Nephron (organoid): Measurements from ENCODE around the gene GABRB1.

ENCODE experiments used
- H3K27ac Mint-ChIP-seq, 3 experiments: 2 replicates each; pipeline ENCODE4 v1.8.0; 2020; ENCODE audit warnings: mixed read lengths in 3 of 3, mild to moderate bottlenecking in 2 of 3, moderate library complexity in 1 of 3
- H3K27me3 Mint-ChIP-seq: 2 replicates; pipeline ENCODE4 v1.8.0; 2021; ENCODE audit warnings: low read depth, mild to moderate bottlenecking, moderate library complexity, mixed read lengths
- H3K36me3 Mint-ChIP-seq: 2 replicates; pipeline ENCODE4 v1.8.0; 2020; ENCODE audit warnings: low read depth, mixed read lengths
- H3K4me1 Mint-ChIP-seq: 2 replicates; pipeline ENCODE4 v1.8.0; 2020; ENCODE audit warnings: mixed read lengths
- H3K4me3 Mint-ChIP-seq, 3 experiments: 2 replicates each; pipeline ENCODE4 v1.8.0; 2020; ENCODE audit warnings: mild to moderate bottlenecking in 3 of 3, mixed read lengths in 3 of 3, moderate library complexity in 2 of 3
- H3K9me3 Mint-ChIP-seq: 2 replicates; pipeline ENCODE4 v1.8.0; 2020; ENCODE audit warnings: mixed read lengths
- TF ChIP-seq, protein P1 (sequence below), 3 experiments: fragments of 200-600 bp; sonication (generic); IDR thresholded peaks; one replicate each; pipeline ENCODE4 v1.5.0; 2021; ENCODE audit warnings: antibody characterized with exemption in 3 of 3; ENCODE audit not compliant: unreplicated experiment in 3 of 3

The GABRB1 gene

DNA sequence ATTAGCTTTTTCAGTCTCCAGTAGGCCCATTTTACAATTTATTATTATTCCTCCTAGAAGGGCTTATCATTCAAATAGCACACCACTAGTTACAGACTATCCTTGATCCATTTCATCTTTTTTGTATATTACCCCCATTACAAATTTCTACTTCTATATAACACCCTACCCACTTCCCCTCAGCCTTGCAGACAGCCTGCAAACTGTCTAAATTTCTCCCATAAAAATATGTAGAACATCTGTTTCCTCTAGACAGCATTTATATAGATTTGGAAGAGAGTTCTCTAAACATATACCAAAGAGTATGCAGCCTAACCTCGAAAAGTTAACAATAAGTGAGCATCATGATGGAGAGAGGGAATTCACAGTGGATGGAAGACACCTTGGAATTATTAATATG, 401.4 kb downstream of the GABRB1 start:
- no peaks in the 10 kb centered on the region for H3K4me1 Mint-ChIP-seq
- TF ChIP-seq, protein P1, sequence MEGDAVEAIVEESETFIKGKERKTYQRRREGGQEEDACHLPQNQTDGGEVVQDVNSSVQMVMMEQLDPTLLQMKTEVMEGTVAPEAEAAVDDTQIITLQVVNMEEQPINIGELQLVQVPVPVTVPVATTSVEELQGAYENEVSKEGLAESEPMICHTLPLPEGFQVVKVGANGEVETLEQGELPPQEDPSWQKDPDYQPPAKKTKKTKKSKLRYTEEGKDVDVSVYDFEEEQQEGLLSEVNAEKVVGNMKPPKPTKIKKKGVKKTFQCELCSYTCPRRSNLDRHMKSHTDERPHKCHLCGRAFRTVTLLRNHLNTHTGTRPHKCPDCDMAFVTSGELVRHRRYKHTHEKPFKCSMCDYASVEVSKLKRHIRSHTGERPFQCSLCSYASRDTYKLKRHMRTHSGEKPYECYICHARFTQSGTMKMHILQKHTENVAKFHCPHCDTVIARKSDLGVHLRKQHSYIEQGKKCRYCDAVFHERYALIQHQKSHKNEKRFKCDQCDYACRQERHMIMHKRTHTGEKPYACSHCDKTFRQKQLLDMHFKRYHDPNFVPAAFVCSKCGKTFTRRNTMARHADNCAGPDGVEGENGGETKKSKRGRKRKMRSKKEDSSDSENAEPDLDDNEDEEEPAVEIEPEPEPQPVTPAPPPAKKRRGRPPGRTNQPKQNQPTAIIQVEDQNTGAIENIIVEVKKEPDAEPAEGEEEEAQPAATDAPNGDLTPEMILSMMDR (IDR thresholded peaks at IDR 0.05; ENCODE audit: unreplicated experiment in 3 of 3) = no peak
- H3K9me3 Mint-ChIP-seq = no peaks in the 10 kb centered on the region
- H3K27ac Mint-ChIP-seq = no peak overlapping the region
- H3K4me3 Mint-ChIP-seq = no peak overlapping the region
- no peaks in the 10 kb centered on the region for H3K36me3 Mint-ChIP-seq
- H3K27me3 Mint-ChIP-seq = no peaks in the 10 kb centered on the region

DNA sequence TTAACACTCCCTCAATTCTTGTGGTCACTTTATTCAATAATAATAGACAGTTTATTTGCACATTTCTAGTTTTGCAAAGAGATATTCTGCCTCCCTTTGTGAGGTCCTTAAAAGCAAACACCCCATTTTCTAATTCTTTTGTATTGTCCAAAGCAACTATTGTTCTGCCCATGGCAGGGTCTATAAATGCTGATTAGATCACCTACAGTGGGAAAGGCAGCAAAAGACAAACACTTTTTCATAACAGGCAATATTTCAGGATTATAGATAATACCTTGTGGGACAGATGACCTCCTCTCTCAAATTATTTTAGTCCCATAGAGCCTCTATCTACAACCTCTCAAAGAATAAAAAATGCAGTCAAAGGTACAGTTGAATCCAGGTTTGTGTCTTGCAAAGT, 403.6 kb downstream of the GABRB1 start:
- H3K27ac Mint-ChIP-seq = no peak overlapping the region
- no peaks in the 10 kb centered on the region for H3K4me1 Mint-ChIP-seq
- no peak overlapping the region for H3K4me3 Mint-ChIP-seq
- no peaks in the 10 kb centered on the region for H3K27me3 Mint-ChIP-seq
- no peaks in the 10 kb centered on the region for H3K36me3 Mint-ChIP-seq
- no peaks in the 10 kb centered on the region for H3K9me3 Mint-ChIP-seq
- TF ChIP-seq, protein P1 (IDR thresholded peaks at IDR 0.05; ENCODE audit: unreplicated experiment in 3 of 3) = no peak

DNA sequence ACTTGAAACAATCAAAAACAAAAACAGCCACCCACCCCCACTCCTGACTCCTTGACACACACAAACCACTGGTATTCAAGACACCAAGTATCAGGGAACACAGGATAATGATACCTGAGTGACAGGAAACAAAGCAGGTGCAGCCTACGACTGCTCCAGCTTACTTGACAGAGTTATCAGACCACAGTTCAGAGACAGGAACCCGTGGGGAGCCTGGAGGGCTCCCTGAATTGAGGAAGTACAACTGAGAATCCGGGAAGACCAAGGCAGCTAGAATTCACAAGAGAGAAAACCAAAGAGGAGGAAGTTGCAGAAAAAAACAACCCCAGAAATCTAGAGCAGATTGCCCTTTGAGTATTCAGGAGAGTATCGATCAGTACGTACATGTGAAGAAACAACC, 411.6 kb downstream of the GABRB1 start:
- TF ChIP-seq, protein P1 (IDR thresholded peaks at IDR 0.05; ENCODE audit: unreplicated experiment in 3 of 3) = no peak

DNA sequence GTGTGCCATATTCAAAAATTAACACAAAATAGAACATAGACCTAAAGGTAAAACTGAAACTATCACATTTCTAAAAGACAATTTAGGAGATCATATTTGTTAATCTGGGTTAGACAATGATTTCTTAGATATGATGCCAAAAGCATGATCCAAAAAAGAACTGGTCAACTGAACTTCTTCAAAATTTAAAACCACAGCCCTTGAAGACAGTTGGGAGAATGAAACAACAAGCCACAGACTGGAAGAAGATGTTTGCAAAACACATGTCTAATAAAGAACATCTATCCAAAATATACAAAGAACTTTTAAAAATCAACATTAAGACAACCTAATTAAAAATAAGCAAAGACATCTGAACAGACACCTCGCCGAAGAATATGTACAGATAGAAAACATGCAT, 412.7 kb downstream of the GABRB1 start:
- H3K27ac Mint-ChIP-seq = no peak overlapping the region
- H3K36me3 Mint-ChIP-seq = peaks cover 10% of the 10 kb centered on the region
- TF ChIP-seq, protein P1 (IDR thresholded peaks at IDR 0.05; ENCODE audit: unreplicated experiment in 3 of 3) = no peak
- no peak overlapping the region for H3K4me3 Mint-ChIP-seq
- no peaks in the 10 kb centered on the region for H3K27me3 Mint-ChIP-seq
- H3K9me3 Mint-ChIP-seq = no peaks in the 10 kb centered on the region
- H3K4me1 Mint-ChIP-seq = no peaks in the 10 kb centered on the region

More for the DNA sequence above, 411.6 kb downstream of the GABRB1 start:
- no peaks in the 10 kb centered on the region for H3K4me1 Mint-ChIP-seq
- H3K27ac Mint-ChIP-seq = no peak overlapping the region
- H3K36me3 Mint-ChIP-seq = peaks cover 4% of the 10 kb centered on the region
- no peaks in the 10 kb centered on the region for H3K9me3 Mint-ChIP-seq
- no peaks in the 10 kb centered on the region for H3K27me3 Mint-ChIP-seq
- H3K4me3 Mint-ChIP-seq = no peak overlapping the region

DNA sequence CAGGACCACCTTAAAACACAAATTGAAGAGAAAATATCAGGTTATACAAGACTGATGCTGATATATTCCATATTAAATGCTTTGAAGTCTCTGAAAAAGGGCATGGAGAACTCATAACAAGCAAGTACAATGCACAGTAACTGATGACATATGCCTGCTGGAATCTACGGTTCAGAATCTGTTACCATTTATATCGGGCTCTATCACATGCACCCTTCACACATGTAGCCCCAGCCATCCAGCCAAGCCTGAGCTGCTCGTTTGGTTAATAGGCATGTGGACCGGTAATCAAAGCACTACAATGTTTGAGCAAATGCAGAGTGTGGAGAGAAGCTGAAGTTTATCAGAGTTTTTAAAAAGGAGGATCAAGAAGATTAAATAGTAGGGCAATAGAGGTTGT, 420.3 kb downstream of the GABRB1 start:
- Mint-ChIP-seq H3K27ac (no peak overlapping the region), H3K27me3 (no peaks in the 10 kb centered on the region), H3K9me3 (no peaks in the 10 kb centered on the region), H3K4me3 (no peak overlapping the region), H3K4me1 (no peaks in the 10 kb centered on the region), H3K36me3 (peaks cover 45% of the 10 kb centered on the region)
- TF ChIP-seq, protein P1 (IDR thresholded peaks at IDR 0.05; ENCODE audit: unreplicated experiment in 3 of 3) = no peak

DNA sequence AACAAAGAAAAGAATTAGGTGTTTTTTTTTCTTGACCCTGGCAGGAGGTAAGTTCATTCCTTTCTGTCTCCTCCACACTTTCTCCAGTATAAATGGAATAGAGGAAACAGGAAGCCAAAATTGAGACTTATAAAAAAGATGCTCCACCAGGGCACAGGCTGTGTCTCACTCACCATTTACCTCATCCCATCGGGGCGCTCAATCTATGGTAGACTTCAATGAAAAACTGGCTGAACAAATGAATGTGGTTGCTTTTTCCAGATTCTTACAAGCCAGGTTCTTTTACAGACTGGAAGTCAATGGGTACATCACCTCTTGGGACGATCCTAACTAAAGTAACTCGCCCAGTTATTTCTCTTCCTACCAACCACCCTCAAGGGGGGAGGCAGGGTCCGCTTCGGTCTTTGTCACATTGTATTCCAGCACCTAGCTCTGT, 431.4 kb downstream of the GABRB1 start:
- TF ChIP-seq, protein P1 (IDR thresholded peaks at IDR 0.05; ENCODE audit: unreplicated experiment in 3 of 3) = no peak
- peaks cover 26% of the 10 kb centered on the region for H3K4me1 Mint-ChIP-seq
- H3K9me3 Mint-ChIP-seq = no peaks in the 10 kb centered on the region
- no peaks in the 10 kb centered on the region for H3K27me3 Mint-ChIP-seq
- H3K36me3 Mint-ChIP-seq = peaks cover 25% of the 10 kb centered on the region
- H3K27ac Mint-ChIP-seq = peak overlapping the region; percentile 54 to 91 (median 79)
- H3K4me3 Mint-ChIP-seq = peak overlapping the region; percentile 86 to 92 (median 90)
